ENCODE measurements around the gene AZIN2. TPM values are rescaled to one million over a fixed set of nuclear protein-coding genes. Genes with fewer than 3 reads are reported as not detected.

AZIN2 gene
- total and polyA plus RNA-seq, 9 of the 15 experiments (the other 6 are each of a cell fraction or from before 2014, with no cell fraction given), result 0.06 to 0.91 (median 0.42) TPM; not detected in 2

GRCh38 chr1:33131191-33131590, 50.2 kb downstream of the AZIN2 start:
- ChIA-PET CTCF (ENCODE audit: low intra/inter-chr PET ratio) (no interaction called here), POLR2A (no interaction called here)
- H3K4me1 ChIP-seq (replicated peaks in 1 of 2; ENCODE audit: control insufficient read depth in 2 of 2, insufficient read depth in 2 of 2, low read length in 2 of 2), result peaks cover 0 to 4% of the 10 kb centered on the region in 2 experiments; a peak in 2 of 5 replicates
- WGBS (ENCODE audit: insufficient coverage, low coverage, missing lambda C conversion rate), result 4% methylated on average over 2 of the region's 2 CpGs
- no peaks in the 10 kb centered on the region for H3K9me1 ChIP-seq (ENCODE audit: control insufficient read depth, insufficient read depth, low read length)
- no peak for ATAC-seq
- no peak overlapping the region for H2AFZ ChIP-seq (ENCODE audit: low read depth, low read length)
- no peaks in the 10 kb centered on the region for H3K79me2 ChIP-seq (ENCODE audit: control insufficient read depth, insufficient read depth, low read length)
- H3K36me3 ChIP-seq (ENCODE audit: control insufficient read depth, insufficient read depth, low read length), result no peaks in the 10 kb centered on the region
- no peak overlapping the region for H3K4me2 ChIP-seq (ENCODE audit: insufficient read depth, low read length)
- H3K9me3 ChIP-seq (replicated peaks; ENCODE audit: control insufficient read depth, insufficient read depth, low read depth, low read length), result peaks cover 2% of the 10 kb centered on the region; the same call in 1 of the 2 replicates
- no peak for FAIRE-seq
- H3K9ac ChIP-seq (ENCODE audit: insufficient read depth in 1 of 2, low read depth in 2 of 2, low read length in 2 of 2), result no peak overlapping the region
- TF ChIP-seq KAT7 (CRISPR knock-in tag; IDR thresholded peaks at IDR 0.05; ENCODE audit: borderline replicate concordance), result no peak
- TF ChIP-seq ZBTB12 (CRISPR knock-in tag; IDR thresholded peaks at IDR 0.05), result no peak
- TF ChIP-seq ZNF512 (tag; IDR thresholded peaks at IDR 0.05), result no peak
- no peak for TF ChIP-seq ZNF274 (IDR thresholded peaks at IDR 0.05; ENCODE audit: borderline replicate concordance, low read depth, low read length)
- TF ChIP-seq SIN3B (IDR thresholded peaks at IDR 0.05; ENCODE audit: low read depth), result no peak
- TF ChIP-seq NFXL1 (CRISPR knock-in tag; IDR thresholded peaks at IDR 0.05), result no peak
- TF ChIP-seq BCOR (IDR thresholded peaks at IDR 0.05), result no peak
- no peak for TF ChIP-seq MLX (CRISPR knock-in tag; conservative IDR thresholded peaks at IDR 0.05)
- TF ChIP-seq ZZZ3 (IDR thresholded peaks at IDR 0.05), result no peak
- intact Hi-C loops (cut with micrococcal nuclease), result loop anchor here (10.0 kb wide), 3 partner anchors 164 to 344 kb away; partner anchors contain the start of gene ZSCAN20
- H4K20me1 ChIP-seq (replicated peaks; ENCODE audit: control insufficient read depth, insufficient read depth, low read length), result no peaks in the 10 kb centered on the region
- peaks cover 9 to 32% of the 10 kb centered on the region in 2 experiments; a peak in 4 of 5 replicates for H3K27me3 ChIP-seq (ENCODE audit: control insufficient read depth in 2 of 2, insufficient read depth in 2 of 2, low read length in 2 of 2)
- BruUV-seq (replicated peaks), result no TSS peak
- in situ Hi-C loops (cut with MboI), result no loop called here
- no peak overlapping the region for H3K4me3 ChIP-seq
- no peak overlapping the region for H3K27ac ChIP-seq (ENCODE audit: extremely low read depth, low read depth, low read length)
- DNase-seq (ENCODE audit: extremely low read depth in 1 of 4, low spot score in 3 of 4), result no peak

Data from K562 (cell line).